HG02798 (cell line): Measurements from ENCODE around the gene IQCB1.
"Not testable (repeated sequence)": the region's sequence is repeated elsewhere in the genome, so short reads cannot be mapped to it uniquely, and the experiment has no call there.

Experiments
- ATAC-seq: cut with Tn5 transposase; IDR thresholded peaks from one replicate; pipeline ENCODE4 v1.9.1; 2021; ENCODE audit warnings: mild to moderate bottlenecking; ENCODE audit not compliant: unreplicated experiment, poor library complexity

The IQCB1 gene

GRCh38 chr3:121834671-121835464 lies at the start of gene IQCB1, which contains the start of gene EAF2:
IQCB1 (minus strand) TSS chr3:121835060; CDS start chr3:121828960, 6,100 bp downstream.
EAF2 (plus strand) TSS chr3:121835209; CDS start chr3:121835286, 77 bp downstream.
- ATAC-seq: peak; percentile 98

- ATAC-seq: no peak
Observed at GRCh38 chr3:121883507-121883906, 48.6 kb upstream of the IQCB1 start.

GRCh38 chr3:121878411-121878810 lies 43.6 kb upstream of the IQCB1 start:
- no peak for ATAC-seq

- no peak for ATAC-seq
Observed at GRCh38 chr3:121871430-121871829, 36.6 kb upstream of the IQCB1 start.

GRCh38 chr3:121870717-121871116 lies 35.9 kb upstream of the IQCB1 start:
- ATAC-seq: no peak

GRCh38 chr3:121869736-121870135 lies 34.9 kb upstream of the IQCB1 start:
- ATAC-seq: no peak

- ATAC-seq: no peak
Observed at GRCh38 chr3:121863801-121864200, 28.9 kb upstream of the IQCB1 start.

- ATAC-seq: not testable (repeated sequence)
Observed at GRCh38 chr3:121863247-121863646, 28.4 kb upstream of the IQCB1 start.

- ATAC-seq: not testable (repeated sequence)
Observed at GRCh38 chr3:121857778-121858177, 22.9 kb upstream of the IQCB1 start.

- no peak for ATAC-seq
Observed at GRCh38 chr3:121855555-121855954, 20.7 kb upstream of the IQCB1 start.

- no peak for ATAC-seq
Observed at GRCh38 chr3:121852256-121852655, 17.4 kb upstream of the IQCB1 start.

- ATAC-seq: no peak
Observed at GRCh38 chr3:121844892-121845291, 10.0 kb upstream of the IQCB1 start.

GRCh38 chr3:121839962-121840361 lies 5.1 kb upstream of the IQCB1 start:
- no peak for ATAC-seq

- ATAC-seq: no peak
Observed at GRCh38 chr3:121836481-121836880, 1.6 kb upstream of the IQCB1 start.

- ATAC-seq: no peak
Observed at GRCh38 chr3:121836064-121836463, 1.2 kb upstream of the IQCB1 start.

- ATAC-seq: peak; percentile 12
Observed at GRCh38 chr3:121835465-121835801, 573 bp upstream of the IQCB1 start.

GRCh38 chr3:121834157-121834670 lies 646 bp downstream of the IQCB1 start:
- no peak for ATAC-seq

- ATAC-seq: no peak
Observed at GRCh38 chr3:121822973-121823372, 11.9 kb downstream of the IQCB1 start.

GRCh38 chr3:121821421-121822199 lies 13.2 kb downstream of the IQCB1 start:
- no peak for ATAC-seq

GRCh38 chr3:121819236-121819635 lies 15.6 kb downstream of the IQCB1 start:
- no peak for ATAC-seq

- ATAC-seq: no peak
Observed at GRCh38 chr3:121818578-121818977, 16.3 kb downstream of the IQCB1 start.
